Measurements from ENCODE around the gene SBK1. TPM values are rescaled to one million over a fixed set of nuclear protein-coding genes. Genes with fewer than 3 reads are reported as not detected.
"Not testable (repeated sequence)": the region's sequence is repeated elsewhere in the genome, so short reads cannot be mapped to it uniquely, and the experiment has no call there.

Gene SBK1
- total RNA-seq, 2 donors from 2014 or later: 0.28 to 0.58 TPM

- intact Hi-C loops (cut with DNase I, micrococcal nuclease): no loop called here
- DNase-seq (peak in 1 of 2 donors; percentile 49), ATAC-seq (peak; percentile 57)
Measured at GRCh38 chr16:28321700-28322411, 29.5 kb downstream of the SBK1 start.

GRCh38 chr16:28324235-28324886 lies 32.0 kb downstream of the SBK1 start:
- peak; percentile 80 for ATAC-seq
- intact Hi-C loops (cut with DNase I, micrococcal nuclease): no loop called here

GRCh38 chr16:28324887-28325279 lies 32.6 kb downstream of the SBK1 start:
- DNase-seq (no peak), ATAC-seq (no peak)
- intact Hi-C loops (cut with DNase I, micrococcal nuclease): no loop called here

More at GRCh38 chr16:28324235-28324886, 32.0 kb downstream of the SBK1 start:
- DNase-seq: no peak

GRCh38 chr16:28326881-28327610 lies 34.7 kb downstream of the SBK1 start:
- intact Hi-C loops (cut with DNase I, micrococcal nuclease): no loop called here
- DNase-seq: peak in 1 of 2 donors; percentile 76
- ATAC-seq: peak; percentile 71

GRCh38 chr16:28330232-28330631 lies 37.9 kb downstream of the SBK1 start:
- intact Hi-C loops (cut with DNase I, micrococcal nuclease); DNase-seq; ATAC-seq: not testable (repeated sequence)

- intact Hi-C loops (cut with DNase I, micrococcal nuclease); DNase-seq; ATAC-seq: not testable (repeated sequence)
Measured at GRCh38 chr16:28330981-28331380, 38.7 kb downstream of the SBK1 start.

GRCh38 chr16:28332632-28333031 lies 40.3 kb downstream of the SBK1 start:
- DNase-seq; ATAC-seq; intact Hi-C loops (cut with DNase I, micrococcal nuclease): not testable (repeated sequence)

- DNase-seq; intact Hi-C loops (cut with DNase I, micrococcal nuclease); ATAC-seq: not testable (repeated sequence)
Measured at GRCh38 chr16:28335678-28336077, 43.4 kb downstream of the SBK1 start.

- DNase-seq; ATAC-seq; intact Hi-C loops (cut with DNase I, micrococcal nuclease): not testable (repeated sequence)
Measured at GRCh38 chr16:28336940-28337710, 44.8 kb downstream of the SBK1 start.

GRCh38 chr16:28338230-28338629 lies 45.9 kb downstream of the SBK1 start:
- ATAC-seq; intact Hi-C loops (cut with DNase I, micrococcal nuclease); DNase-seq: not testable (repeated sequence)

GRCh38 chr16:28362600-28362999 lies 70.3 kb downstream of the SBK1 start:
- DNase-seq: peak in 1 of 2 donors; percentile 21
- intact Hi-C loops (cut with DNase I, micrococcal nuclease); ATAC-seq: not testable (repeated sequence)

GRCh38 chr16:28363408-28363807 lies 71.1 kb downstream of the SBK1 start, which contains the start of gene NPIPB6:
TSS of gene NPIPB6 (minus strand) at chr16:28363508. CDS start at chr16:28362822, 686 bp downstream.
- DNase-seq; intact Hi-C loops (cut with DNase I, micrococcal nuclease); ATAC-seq: not testable (repeated sequence)

- ATAC-seq: peak; percentile 96
- DNase-seq; intact Hi-C loops (cut with DNase I, micrococcal nuclease): not testable (repeated sequence)
Measured at GRCh38 chr16:28364268-28365173, 72.2 kb downstream of the SBK1 start.

- intact Hi-C loops (cut with DNase I, micrococcal nuclease); ATAC-seq: not testable (repeated sequence)
- DNase-seq: peak in 1 of 2 donors; percentile 16
Measured at GRCh38 chr16:28367926-28368325, 75.6 kb downstream of the SBK1 start.
